ENCODE results near the gene ATRN. TPM values are rescaled to one million over a fixed set of nuclear protein-coding genes. Genes with fewer than 3 reads are reported as not detected.

ATRN gene
- total and polyA plus RNA-seq, 2 of the 8 experiments (the other 6 are each of a cell fraction or from before 2014, with no cell fraction given) = 12.0 to 17.4 TPM

DNA sequence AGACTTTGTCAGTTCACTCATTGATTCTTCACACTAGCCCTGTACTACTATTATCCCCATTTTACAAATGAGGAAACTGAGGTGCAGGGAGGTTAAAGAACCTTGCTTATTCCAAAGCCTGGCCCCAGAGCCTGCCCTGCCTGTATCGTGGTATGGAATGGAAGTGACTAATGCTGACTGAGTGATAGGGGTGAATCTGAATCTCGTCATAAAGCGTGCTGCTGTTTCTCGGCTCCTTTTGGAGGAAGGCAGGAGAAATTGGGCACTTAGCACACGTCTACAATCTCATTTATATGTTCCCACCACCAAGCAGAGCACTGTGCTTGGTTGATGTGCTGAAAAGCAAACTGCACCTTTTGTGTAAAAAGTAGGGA is 175.2 kb downstream of the ATRN start (continued):
- TF ChIP-seq SIX5 (IDR thresholded peaks at IDR 0.05; ENCODE audit: low read depth, low read length) (no peak), KDM5A (IDR thresholded peaks at IDR 0.05; ENCODE audit: low read length) (no peak), CBX5 (IDR thresholded peaks at IDR 0.05; ENCODE audit: low read depth, low read length) (no peak)

Measured in H1 (cell line).